A549 (cell line): ENCODE measurements around the gene FBLIM1. TPM values are rescaled to one million over a fixed set of nuclear protein-coding genes. Genes with fewer than 3 reads are reported as not detected.

Source experiments
- ATAC-seq, 2 experiments: fragments of 200-7000 bp in 1 of 2; fragments of >200 bp in 1 of 2; cut with Nextera tagmentation in 1 of 2; cut with Tn5 transposase in 1 of 2; 3 replicates each; pipeline versions ENCODE4 v1.8.0 to v1.9.1; 2018 to 2020; ENCODE audit warnings: mild to moderate bottlenecking in 1 of 2, moderate library complexity in 1 of 2
- CTCF ChIA-PET: fragments of 300-600 bp; sonication (Branson Sonifier 250); formaldehyde crosslinking; extraction: SDS; loops from one replicate; lab custom pipeline; 2021; ENCODE audit warnings: antibody characterized with exemption, inconsistent platforms; lab: Yijun Ruan, JAX
- POLR2A ChIA-PET: fragments of 350-600 bp; formaldehyde crosslinking; extraction: SDS; loops from one replicate; lab custom pipeline; 2021; ENCODE audit warnings: antibody characterized with exemption, inconsistent platforms; lab: Yijun Ruan, JAX
- DNase-seq, 2 experiments: peaks; one replicate each; pipeline versions ENCODE4 v3.0.0 to v3.0.0-alpha.2; 2011 to 2016; ENCODE audit warnings: low read depth in 1 of 2, low spot score in 1 of 2
- FAIRE-seq: peaks from 2 replicates; lab custom pipeline; 2011; peaks lifted over from hg19 to GRCh38; lab: Jason Lieb, UNC
- H3K27ac ChIP-seq, 2 experiments: fragments of >200 bp; sonication (Bioruptor Twin); formaldehyde crosslinking; 3 replicates each; pipeline ENCODE4 v1.5.1; 2016 to 2017
- H3K4me1 ChIP-seq: fragments of >200 bp; sonication (Bioruptor Twin); formaldehyde crosslinking; 3 replicates; pipeline ENCODE4 v1.6.1; 2016
- H3K4me2 ChIP-seq: fragments of >200 bp; sonication (Bioruptor Twin); formaldehyde crosslinking; 3 replicates; pipeline ENCODE4 v1.6.1; 2016
- H3K4me3 ChIP-seq: fragments of >200 bp; sonication (Bioruptor Twin); formaldehyde crosslinking; 3 replicates; pipeline ENCODE4 v1.5.1; 2016
- H3K9me3 ChIP-seq: fragments of >200 bp; sonication (Bioruptor Twin); formaldehyde crosslinking; 3 replicates; pipeline ENCODE4 v1.6.1; 2016
- CBX8 ChIP-seq: fragments of 200-600 bp; sonication (generic); IDR thresholded peaks from 2 replicates; pipeline ENCODE4 v1.6.1; 2016
- CEBPB ChIP-seq, 2 experiments: fragments of >200 bp in 1 of 2; sonication (Bioruptor Twin) in 1 of 2; formaldehyde crosslinking in 1 of 2; IDR thresholded peaks; 2 replicates each; pipeline ENCODE4 v1.6.1; 2012 to 2016
- EP300 ChIP-seq, 2 experiments: fragments of >200 bp; sonication (Bioruptor Twin); formaldehyde crosslinking; IDR thresholded peaks; 2 replicates in 1 of 2; 3 replicates in 1 of 2; pipeline ENCODE4 v1.6.1; 2016 to 2017
- ESRRA ChIP-seq: fragments of 150-350 bp; IDR thresholded peaks from 2 replicates; pipeline ENCODE4 v1.6.1; 2014; ENCODE audit warnings: mild to moderate bottlenecking, low read length, borderline replicate concordance
- FOSB ChIP-seq: fragments of 250-450 bp; sonication (Bioruptor Pico); IDR thresholded peaks from 2 replicates; pipeline ENCODE4 v1.5.0; 2020; ENCODE audit warnings: mild to moderate bottlenecking, moderate library complexity
- FOSL2 ChIP-seq, 2 experiments: fragments of 450-650 bp in 1 of 2; fragments of >200 bp in 1 of 2; sonication (Bioruptor Twin) in 1 of 2; formaldehyde crosslinking; IDR thresholded peaks; 2 replicates each; pipeline versions ENCODE4 v1.5.0 to v1.6.1; 2016 to 2020; ENCODE audit warnings: mild to moderate bottlenecking in 1 of 2, moderate library complexity in 1 of 2
- GATA3 ChIP-seq: IDR thresholded peaks from 2 replicates; pipeline ENCODE4 v1.6.1; 2012; ENCODE audit warnings: borderline replicate concordance
- HEYL ChIP-seq: fragments of 250-450 bp; sonication (Bioruptor Pico); IDR thresholded peaks from 2 replicates; pipeline ENCODE4 v1.8.0; 2021; ENCODE audit warnings: mild to moderate bottlenecking, moderate library complexity
- HOXA7 ChIP-seq: fragments of 250-450 bp; sonication (Bioruptor Pico); IDR thresholded peaks from 2 replicates; pipeline ENCODE4 v1.5.0; 2020; ENCODE audit warnings: mild to moderate bottlenecking, moderate library complexity
- HOXB5 ChIP-seq: fragments of 250-450 bp; sonication (Bioruptor Pico); IDR thresholded peaks from 2 replicates; pipeline ENCODE4 v1.5.0; 2020; ENCODE audit warnings: mild to moderate bottlenecking, moderate library complexity
- JUN ChIP-seq, 2 experiments: fragments of >200 bp; sonication (Bioruptor Twin); formaldehyde crosslinking; IDR thresholded peaks; 2 replicates in 1 of 2; 3 replicates in 1 of 2; pipeline ENCODE4 v1.6.1; 2016 to 2017
- JUNB ChIP-seq: fragments of >200 bp; sonication (Bioruptor Twin); formaldehyde crosslinking; IDR thresholded peaks from 2 replicates; pipeline ENCODE4 v1.6.1; 2016
- KDM5A ChIP-seq: fragments of 200-600 bp; sonication (generic); IDR thresholded peaks from 2 replicates; pipeline ENCODE4 v1.6.1; 2016; ENCODE audit warnings: antibody characterized with exemption, mild to moderate bottlenecking
- NFE2L2 ChIP-seq: fragments of 150-350 bp; conservative IDR thresholded peaks from 2 replicates; pipeline ENCODE4 v1.6.1; 2014; ENCODE audit warnings: low read length
- NR3C1 ChIP-seq: fragments of >200 bp; sonication (Bioruptor Twin); formaldehyde crosslinking; IDR thresholded peaks from 3 replicates; pipeline ENCODE4 v1.6.1; 2017
- POLR2A ChIP-seq: IDR thresholded peaks from 2 replicates; pipeline ENCODE4 v1.6.1; 2012; ENCODE audit warnings: mild to moderate bottlenecking, low read length
- RFX5 ChIP-seq: fragments of 450-650 bp; IDR thresholded peaks from 2 replicates; pipeline ENCODE4 v1.7.1; 2014; ENCODE audit warnings: antibody characterized with exemption, mild to moderate bottlenecking, moderate library complexity
- RNF2 ChIP-seq: fragments of 200-600 bp; sonication (generic); IDR thresholded peaks from 2 replicates; pipeline ENCODE4 v1.6.1; 2016; ENCODE audit warnings: low read depth, mild to moderate bottlenecking, antibody characterized with exemption, moderate library complexity, borderline replicate concordance
- SMC3 ChIP-seq: fragments of >200 bp; sonication (Bioruptor Twin); formaldehyde crosslinking; IDR thresholded peaks from 3 replicates; pipeline ENCODE4 v1.6.1; 2018; ENCODE audit warnings: inconsistent platforms
- TP53 ChIP-seq: fragments of 250-450 bp; sonication (Bioruptor Pico); IDR thresholded peaks from 2 replicates; pipeline ENCODE4 v1.5.0; 2021; ENCODE audit warnings: mild to moderate bottlenecking, moderate library complexity
- ZNF302 ChIP-seq: fragments of 250-450 bp; sonication (Bioruptor Pico); IDR thresholded peaks from 2 replicates; pipeline ENCODE4 v1.9.0; 2021; ENCODE audit warnings: inconsistent platforms, mild to moderate bottlenecking, moderate library complexity
- WGBS: methylation state at CpG from one replicate; pipeline ENCODE4 v1.1.6; 2017; ENCODE audit errors: missing lambda C conversion rate; 5-methylcytosine and 5-hydroxymethylcytosine counted together
- polyA plus RNA-seq, 4 experiments: library from polyadenylated mRNA; depleted of rRNA in 3 of 4; stranded (reverse); fragments of >200 nt; fragmentation: RNase III in 1 of 4; extraction: RNeasy Plus Mini Kit Qiagen cat#74134 plus additional on column Dnase treatment in 1 of 4; gene quantifications; 2 replicates in 3 of 4; 3 replicates in 1 of 4; pipeline ENCODE4 v1.2.3, GENCODE V29; 2011 to 2017
- TF ChIP-seq, protein P1 (sequence below): IDR thresholded peaks from 2 replicates; pipeline ENCODE4 v1.6.1; 2012
- TF ChIP-seq, protein P2 (sequence below): fragments of >200 bp; sonication (Bioruptor Twin); formaldehyde crosslinking; IDR thresholded peaks from 3 replicates; pipeline ENCODE4 v1.6.1; 2016
- TF ChIP-seq, protein P3 (sequence below): IDR thresholded peaks from 2 replicates; pipeline ENCODE4 v1.6.1; 2012; ENCODE audit warnings: low read depth, borderline replicate concordance
- TF ChIP-seq, protein P4 (sequence below): IDR thresholded peaks from 2 replicates; pipeline ENCODE4 v1.6.1; 2012

Gene FBLIM1
- polyA plus RNA-seq, 2 of the 4 experiments (the other 2 are of a cell fraction): 24.6 to 38.1 TPM

DNA sequence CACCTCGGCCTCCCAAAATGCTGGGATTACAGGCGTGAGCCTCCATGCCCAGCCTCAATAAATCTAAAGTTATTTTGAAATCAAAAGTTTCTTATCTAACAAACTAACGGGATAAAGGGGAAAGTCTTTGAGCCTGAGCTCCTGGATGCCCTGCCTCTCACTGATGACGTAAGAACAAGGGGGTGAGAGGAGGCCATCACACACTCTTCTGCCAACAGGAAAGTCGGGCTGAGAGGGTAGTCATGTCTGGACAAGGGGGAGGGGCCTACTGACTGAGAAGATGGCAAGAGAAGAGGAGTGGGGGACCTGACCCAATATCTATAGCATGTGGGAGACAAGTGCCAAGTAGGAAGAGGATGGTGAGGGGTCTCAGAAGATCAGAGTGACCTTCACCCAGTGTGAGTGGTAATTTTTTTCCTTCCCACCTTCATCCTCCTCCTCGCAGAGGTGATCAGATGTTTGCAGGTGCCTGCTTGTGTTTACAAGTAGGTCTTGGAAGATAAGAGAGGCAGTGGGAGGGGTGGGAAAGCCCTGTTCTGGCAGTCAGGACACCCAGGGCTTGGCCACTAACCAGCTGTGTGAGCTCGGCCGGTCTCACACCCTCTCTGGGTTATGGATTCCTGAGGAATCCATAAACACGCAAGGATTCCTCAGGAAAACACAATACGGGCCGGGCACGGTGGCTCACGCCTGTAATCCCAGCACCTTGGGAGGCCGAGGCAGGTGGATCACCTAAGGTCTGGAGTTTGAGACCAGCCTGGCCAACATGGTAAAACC is 39.2 kb downstream of the FBLIM1 start (continued):
- TF ChIP-seq HOXB5 (CRISPR knock-in tag): 0 out of 2 replicates have a peak, but pooled peaks have one; percentile 35
- no peak for TF ChIP-seq CBX8
- TF ChIP-seq EP300 (IDR thresholded peaks at IDR 0.05): peak in 1 of 2 experiments; percentile 13; a peak in 1 of 5 replicates
- no peak for TF ChIP-seq RFX5
- no peak for TF ChIP-seq SMC3
- TF ChIP-seq POLR2A: no peak
- TF ChIP-seq, protein P1, sequence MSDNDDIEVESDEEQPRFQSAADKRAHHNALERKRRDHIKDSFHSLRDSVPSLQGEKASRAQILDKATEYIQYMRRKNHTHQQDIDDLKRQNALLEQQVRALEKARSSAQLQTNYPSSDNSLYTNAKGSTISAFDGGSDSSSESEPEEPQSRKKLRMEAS: no peak; the same call in 1 of the 2 replicates
- TF ChIP-seq CEBPB (IDR thresholded peaks at IDR 0.05): no peak
- TF ChIP-seq JUNB: peak; percentile 21; the same call in 1 of the 2 replicates
- 0 out of 2 replicates have a peak, but pooled peaks have one; percentile 39 for TF ChIP-seq FOSB (CRISPR knock-in tag)
- TF ChIP-seq HEYL (CRISPR knock-in tag): no peak
- no peak for TF ChIP-seq KDM5A

DNA sequence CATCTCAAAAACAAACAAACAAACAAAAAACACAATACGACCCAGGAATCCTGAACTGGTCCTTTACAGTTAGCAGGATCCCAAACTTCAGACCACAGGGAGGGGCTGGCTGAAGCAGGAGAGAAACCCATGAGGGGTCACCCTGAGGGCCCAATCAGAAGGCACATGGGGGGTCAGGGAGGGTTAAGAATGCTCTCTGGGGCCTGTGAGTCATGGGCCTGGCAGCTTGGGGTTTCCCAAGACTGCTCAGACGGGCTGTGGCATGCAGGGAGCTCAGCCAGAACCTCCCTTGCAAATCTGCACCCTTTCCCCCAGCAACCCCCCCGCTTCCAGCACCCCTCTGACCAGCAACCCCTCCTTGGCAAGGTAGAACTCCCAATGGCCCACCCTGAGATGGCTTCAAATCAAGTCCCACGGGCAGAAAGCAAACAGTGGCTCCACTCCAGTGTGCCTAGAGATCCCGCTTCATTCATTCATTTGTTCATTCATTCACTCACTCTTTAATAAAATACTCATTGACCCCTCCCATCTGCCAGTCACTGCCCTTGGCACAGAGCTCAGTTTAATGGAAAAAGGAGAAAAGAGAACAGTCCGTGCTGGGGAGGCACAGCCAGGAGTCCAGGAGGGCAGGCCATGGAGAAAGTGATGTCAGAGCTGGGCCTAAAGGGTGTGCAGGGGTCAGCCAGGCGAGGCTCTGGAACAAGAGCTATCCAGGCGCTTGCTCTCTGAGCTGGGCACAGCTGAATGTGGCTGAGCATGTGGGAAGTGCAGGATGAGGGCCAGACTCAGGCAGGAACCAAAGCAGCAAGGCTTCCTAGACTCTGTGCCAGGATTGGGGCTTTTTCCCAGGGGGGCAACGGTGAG is 40.6 kb downstream of the FBLIM1 start:
- Histone ChIP-seq H3K4me3 (peak overlapping the region; percentile 56), H3K27ac (peak overlapping the region; percentile 92 to 99), H3K4me1 (peaks cover 64% of the 10 kb centered on the region)
- POLR2A ChIA-PET: interaction anchor here (0.7 to 8.3 kb wide), 10 partner anchors 11 to 219 kb away, joined by 3 to 98 read pairs (median 7); partner anchors contain the start of genes SPEN and ZBTB17
- FAIRE-seq (no peak), DNase-seq (peak; percentile 93 to 95)
- TF ChIP-seq CEBPB (IDR thresholded peaks at IDR 0.05): peak in 1 of 2 experiments; percentile 91; a peak in 2 of 4 replicates
- 0 out of 2 replicates have a peak, but pooled peaks have one; percentile 45 for TF ChIP-seq HOXB5 (CRISPR knock-in tag)
- TF ChIP-seq, protein P1: peak; percentile 86
- peak; percentile 8; the same call in 1 of the 2 replicates for TF ChIP-seq HOXA7 (CRISPR knock-in tag)
- TF ChIP-seq JUN (IDR thresholded peaks at IDR 0.05): peak in 1 of 2 experiments; percentile 70; a peak in 2 of 5 replicates
- TF ChIP-seq POLR2A: 0 out of 2 replicates have a peak, but pooled peaks have one; percentile 7
- no peak for TF ChIP-seq HEYL (CRISPR knock-in tag)
- TF ChIP-seq FOSL2 (IDR thresholded peaks at IDR 0.05): peak; percentile 80
- peak; percentile 94 for TF ChIP-seq FOSL2 (CRISPR knock-in tag; IDR thresholded peaks at IDR 0.05)
- TF ChIP-seq, protein P2, sequence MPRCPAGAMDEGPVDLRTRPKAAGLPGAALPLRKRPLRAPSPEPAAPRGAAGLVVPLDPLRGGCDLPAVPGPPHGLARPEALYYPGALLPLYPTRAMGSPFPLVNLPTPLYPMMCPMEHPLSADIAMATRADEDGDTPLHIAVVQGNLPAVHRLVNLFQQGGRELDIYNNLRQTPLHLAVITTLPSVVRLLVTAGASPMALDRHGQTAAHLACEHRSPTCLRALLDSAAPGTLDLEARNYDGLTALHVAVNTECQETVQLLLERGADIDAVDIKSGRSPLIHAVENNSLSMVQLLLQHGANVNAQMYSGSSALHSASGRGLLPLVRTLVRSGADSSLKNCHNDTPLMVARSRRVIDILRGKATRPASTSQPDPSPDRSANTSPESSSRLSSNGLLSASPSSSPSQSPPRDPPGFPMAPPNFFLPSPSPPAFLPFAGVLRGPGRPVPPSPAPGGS: peak; percentile 26; the same call in 1 of the 3 replicates
- peak; percentile 13; the same call in 1 of the 2 replicates for TF ChIP-seq ESRRA
- TF ChIP-seq, protein P3, sequence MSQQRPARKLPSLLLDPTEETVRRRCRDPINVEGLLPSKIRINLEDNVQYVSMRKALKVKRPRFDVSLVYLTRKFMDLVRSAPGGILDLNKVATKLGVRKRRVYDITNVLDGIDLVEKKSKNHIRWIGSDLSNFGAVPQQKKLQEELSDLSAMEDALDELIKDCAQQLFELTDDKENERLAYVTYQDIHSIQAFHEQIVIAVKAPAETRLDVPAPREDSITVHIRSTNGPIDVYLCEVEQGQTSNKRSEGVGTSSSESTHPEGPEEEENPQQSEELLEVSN: peak; percentile 33; the same call in 1 of the 2 replicates
- peak; percentile 92 for TF ChIP-seq GATA3
- TF ChIP-seq EP300 (IDR thresholded peaks at IDR 0.05): peak; percentile 52 to 81; a peak in 2 of 5 replicates
- no peak for TF ChIP-seq NR3C1
- TF ChIP-seq NFE2L2: no peak
- no peak for TF ChIP-seq RNF2
- TF ChIP-seq, protein P4, sequence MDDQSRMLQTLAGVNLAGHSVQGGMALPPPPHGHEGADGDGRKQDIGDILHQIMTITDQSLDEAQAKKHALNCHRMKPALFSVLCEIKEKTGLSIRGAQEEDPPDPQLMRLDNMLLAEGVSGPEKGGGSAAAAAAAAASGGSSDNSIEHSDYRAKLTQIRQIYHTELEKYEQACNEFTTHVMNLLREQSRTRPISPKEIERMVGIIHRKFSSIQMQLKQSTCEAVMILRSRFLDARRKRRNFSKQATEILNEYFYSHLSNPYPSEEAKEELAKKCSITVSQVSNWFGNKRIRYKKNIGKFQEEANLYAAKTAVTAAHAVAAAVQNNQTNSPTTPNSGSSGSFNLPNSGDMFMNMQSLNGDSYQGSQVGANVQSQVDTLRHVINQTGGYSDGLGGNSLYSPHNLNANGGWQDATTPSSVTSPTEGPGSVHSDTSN: peak; percentile 84
- TF ChIP-seq ZNF302 (CRISPR knock-in tag): no peak
- no peak for TF ChIP-seq TP53 (CRISPR knock-in tag)
- TF ChIP-seq JUNB: peak; percentile 81
- TF ChIP-seq, all 56 proteins: peak for 14
- 2% methylated on average over 6 of the region's 9 CpGs for whole genome bisulfite sequencing
- Histone ChIP-seq H3K9me3 (no peaks in the 10 kb centered on the region), H3K4me2 (peak overlapping the region; percentile 99)
- peak; percentile 60 to 70 for ATAC-seq
- CTCF ChIA-PET: interaction anchor here (0.6 to 1.6 kb wide), 6 partner anchors 16 to 145 kb away, joined by 3 to 8 read pairs (median 3); partner anchors contain the start of gene SPEN
